T-helper 17 cell (primary cell): ENCODE results near the gene LINC00237. TPM values are rescaled to one million over a fixed set of nuclear protein-coding genes. Genes with fewer than 3 reads are reported as not detected.

Experiments used
- ATAC-seq: fragments of 150-1000 bp; cut with Tn5 transposase; 2 replicates; pipeline ENCODE4 v1.10.0; 2021; ENCODE audit warnings: mild to moderate bottlenecking, moderate library complexity
- DNase-seq, 3 donors: peaks; one replicate each; pipeline versions ENCODE4 v3.0.0 to v3.0.0-alpha.2; 2020 to 2021
- H3K9me3 ChIP-seq: one replicate; pipeline ENCODE4 v1.7.0; 2013; ENCODE audit warnings: low read length, mild to moderate bottlenecking; ENCODE audit not compliant: control insufficient read depth, poor library complexity, severe bottlenecking
- H3K27ac Mint-ChIP-seq: one replicate; pipeline ENCODE4 v1.8.0; 2022; ENCODE audit warnings: mild to moderate bottlenecking, moderate library complexity, mixed read lengths
- H3K27me3 Mint-ChIP-seq: one replicate; pipeline ENCODE4 v1.8.0; 2022; ENCODE audit warnings: mixed read lengths
- H3K36me3 Mint-ChIP-seq: one replicate; pipeline ENCODE4 v1.8.0; 2022; ENCODE audit warnings: low read depth, mixed read lengths
- H3K4me1 Mint-ChIP-seq: one replicate; pipeline ENCODE4 v1.8.0; 2022; ENCODE audit warnings: mild to moderate bottlenecking, mixed read lengths
- H3K4me3 Mint-ChIP-seq: one replicate; pipeline ENCODE4 v1.8.0; 2022; ENCODE audit warnings: mild to moderate bottlenecking, moderate library complexity, mixed read lengths
- total RNA-seq, 4 donors: library from RNA in 2 of 4; stranded (reverse) in 2 of 4; gene quantifications; one replicate each; pipeline ENCODE4 v1.2.3 and lab custom pipeline; 2022 to 2026

Gene LINC00237
- total RNA-seq, 2 donors from 2014 or later = not detected

GRCh38 chr20:21114584-21114983 lies 8.4 kb upstream of the LINC00237 start:
- H3K27me3 Mint-ChIP-seq = peaks cover 76% of the 10 kb centered on the region
- ATAC-seq (no peak), DNase-seq (no peak)
- H3K27ac Mint-ChIP-seq = no peak overlapping the region
- no peaks in the 10 kb centered on the region for H3K9me3 ChIP-seq
- no peaks in the 10 kb centered on the region for H3K36me3 Mint-ChIP-seq
- H3K4me3 Mint-ChIP-seq = no peak overlapping the region
- H3K4me1 Mint-ChIP-seq = no peaks in the 10 kb centered on the region

- Mint-ChIP-seq H3K4me3 (no peak overlapping the region), H3K4me1 (no peaks in the 10 kb centered on the region), H3K36me3 (no peaks in the 10 kb centered on the region), H3K27ac (no peak overlapping the region), H3K27me3 (peaks cover 76% of the 10 kb centered on the region)
- DNase-seq = no peak
- no peak for ATAC-seq
- no peaks in the 10 kb centered on the region for H3K9me3 ChIP-seq
Observed at GRCh38 chr20:21113697-21114096, 7.5 kb upstream of the LINC00237 start.

GRCh38 chr20:21111416-21111815 lies 5.3 kb upstream of the LINC00237 start:
- Mint-ChIP-seq H3K27me3 (peaks cover 78% of the 10 kb centered on the region), H3K27ac (no peak overlapping the region)

GRCh38 chr20:21110811-21111210 lies 4.7 kb upstream of the LINC00237 start:
- ATAC-seq = no peak
- Mint-ChIP-seq H3K27ac (no peak overlapping the region), H3K4me1 (peaks cover 4% of the 10 kb centered on the region), H3K36me3 (no peaks in the 10 kb centered on the region), H3K4me3 (no peak overlapping the region), H3K27me3 (peaks cover 77% of the 10 kb centered on the region)
- H3K9me3 ChIP-seq = no peaks in the 10 kb centered on the region
- DNase-seq = no peak

More at GRCh38 chr20:21111416-21111815, 5.3 kb upstream of the LINC00237 start:
- no peaks in the 10 kb centered on the region for H3K9me3 ChIP-seq
- H3K36me3 Mint-ChIP-seq = no peaks in the 10 kb centered on the region
- H3K4me1 Mint-ChIP-seq = no peaks in the 10 kb centered on the region
- no peak for ATAC-seq
- H3K4me3 Mint-ChIP-seq = no peak overlapping the region
- no peak for DNase-seq

GRCh38 chr20:21109144-21109543 lies 3.0 kb upstream of the LINC00237 start:
- H3K27me3 Mint-ChIP-seq = peaks cover 68% of the 10 kb centered on the region
- H3K4me1 Mint-ChIP-seq = peaks cover 4% of the 10 kb centered on the region
- DNase-seq = no peak
- no peak overlapping the region for H3K27ac Mint-ChIP-seq
- no peaks in the 10 kb centered on the region for H3K9me3 ChIP-seq
- no peaks in the 10 kb centered on the region for H3K36me3 Mint-ChIP-seq
- H3K4me3 Mint-ChIP-seq = no peak overlapping the region
- ATAC-seq = no peak

- no peaks in the 10 kb centered on the region for H3K36me3 Mint-ChIP-seq
- ATAC-seq (no peak), DNase-seq (no peak)
- H3K9me3 ChIP-seq = peaks cover 3% of the 10 kb centered on the region
- H3K4me3 Mint-ChIP-seq = peak overlapping the region; percentile 43
- peaks cover 70% of the 10 kb centered on the region for H3K27me3 Mint-ChIP-seq
- H3K4me1 Mint-ChIP-seq = peaks cover 19% of the 10 kb centered on the region
- no peak overlapping the region for H3K27ac Mint-ChIP-seq
Observed at GRCh38 chr20:21105429-21106170, 558 bp downstream of the LINC00237 start.

GRCh38 chr20:21104921-21105320 lies 1.2 kb downstream of the LINC00237 start:
- DNase-seq (no peak), ATAC-seq (no peak)
- no peaks in the 10 kb centered on the region for H3K36me3 Mint-ChIP-seq
- no peak overlapping the region for H3K27ac Mint-ChIP-seq
- peaks cover 71% of the 10 kb centered on the region for H3K27me3 Mint-ChIP-seq
- peaks cover 3% of the 10 kb centered on the region for H3K9me3 ChIP-seq
- H3K4me1 Mint-ChIP-seq = peaks cover 22% of the 10 kb centered on the region
- no peak overlapping the region for H3K4me3 Mint-ChIP-seq

GRCh38 chr20:21104466-21104761 lies 1.7 kb downstream of the LINC00237 start:
- Mint-ChIP-seq H3K27ac (peak overlapping the region; percentile 65), H3K27me3 (peaks cover 69% of the 10 kb centered on the region), H3K4me1 (peaks cover 22% of the 10 kb centered on the region), H3K36me3 (no peaks in the 10 kb centered on the region), H3K4me3 (no peak overlapping the region)
- no peak for DNase-seq
- ATAC-seq = no peak
- peaks cover 3% of the 10 kb centered on the region for H3K9me3 ChIP-seq

- Mint-ChIP-seq H3K4me1 (peaks cover 24% of the 10 kb centered on the region), H3K4me3 (peak overlapping the region; percentile 84), H3K27ac (peak overlapping the region; percentile 65), H3K36me3 (no peaks in the 10 kb centered on the region), H3K27me3 (peaks cover 67% of the 10 kb centered on the region)
- no peak for ATAC-seq
- DNase-seq = no peak
- peaks cover 3% of the 10 kb centered on the region for H3K9me3 ChIP-seq
Observed at GRCh38 chr20:21103582-21104465, 2.3 kb downstream of the LINC00237 start.

- peaks cover 28% of the 10 kb centered on the region for H3K4me1 Mint-ChIP-seq
- H3K27me3 Mint-ChIP-seq = peaks cover 67% of the 10 kb centered on the region
- H3K4me3 Mint-ChIP-seq = peak overlapping the region; percentile 84
- H3K9me3 ChIP-seq = peaks cover 3% of the 10 kb centered on the region
- DNase-seq (no peak), ATAC-seq (peak; percentile 70)
- H3K27ac Mint-ChIP-seq = peak overlapping the region; percentile 61
- H3K36me3 Mint-ChIP-seq = no peaks in the 10 kb centered on the region
Observed at GRCh38 chr20:21102603-21103311, 3.4 kb downstream of the LINC00237 start.

GRCh38 chr20:21101932-21102575 lies 4.1 kb downstream of the LINC00237 start:
- H3K27me3 Mint-ChIP-seq = peaks cover 64% of the 10 kb centered on the region
- H3K4me3 Mint-ChIP-seq = peak overlapping the region; percentile 84
- H3K27ac Mint-ChIP-seq = peak overlapping the region; percentile 61
- H3K9me3 ChIP-seq = peaks cover 3% of the 10 kb centered on the region
- no peaks in the 10 kb centered on the region for H3K36me3 Mint-ChIP-seq
- DNase-seq = no peak
- H3K4me1 Mint-ChIP-seq = peaks cover 28% of the 10 kb centered on the region
- ATAC-seq = peak; percentile 18

- H3K9me3 ChIP-seq = peaks cover 3% of the 10 kb centered on the region
- H3K27ac Mint-ChIP-seq = no peak overlapping the region
- peaks cover 28% of the 10 kb centered on the region for H3K4me1 Mint-ChIP-seq
Observed at GRCh38 chr20:21101453-21101931, 4.7 kb downstream of the LINC00237 start.

More at GRCh38 chr20:21101453-21101931, 4.7 kb downstream of the LINC00237 start:
- peak overlapping the region; percentile 92 for H3K4me3 Mint-ChIP-seq
- DNase-seq (no peak), ATAC-seq (no peak)
- no peaks in the 10 kb centered on the region for H3K36me3 Mint-ChIP-seq
- peaks cover 67% of the 10 kb centered on the region for H3K27me3 Mint-ChIP-seq
